Retinal pigment epithelial cell (primary cell): ENCODE measurements around the gene ZNF236.
"Not testable (repeated sequence)": the region's sequence is repeated elsewhere in the genome, so short reads cannot be mapped to it uniquely, and the experiment has no call there.

ENCODE experiments used
- DNase-seq: peaks from one replicate; pipeline ENCODE4 v3.0.0-alpha.2; 2010; ENCODE audit warnings: low read depth
- H3K4me3 ChIP-seq: 2 replicates; pipeline ENCODE4 v1.5.1; 2011; ENCODE audit warnings: mild to moderate bottlenecking, low read length, control low read depth, moderate library complexity
- TF ChIP-seq, protein P1 (sequence below): conservative IDR thresholded peaks from 2 replicates; pipeline ENCODE4 v1.5.1; 2011; ENCODE audit warnings: low read depth, low read length, control low read depth, inconsistent platforms

ZNF236 gene

DNA sequence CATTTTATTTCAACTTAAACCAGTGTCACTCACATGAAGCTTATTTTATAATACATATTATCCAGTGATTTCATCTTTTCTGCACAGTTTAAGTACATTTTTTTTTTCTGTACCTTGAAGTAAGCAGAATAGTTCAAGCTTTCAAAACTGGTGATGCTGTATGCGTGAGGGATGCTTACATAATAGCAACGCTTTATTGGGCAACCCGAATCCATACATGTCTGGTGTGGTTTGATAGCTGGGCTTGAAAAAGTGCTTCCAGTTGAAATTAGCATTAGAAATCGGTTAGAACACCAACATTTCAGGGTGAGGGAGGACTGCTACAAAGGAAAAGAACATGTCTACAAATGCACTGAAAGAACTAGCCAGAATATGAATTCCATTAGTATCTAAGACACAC is 192.8 kb downstream of the ZNF236 start:
- DNase-seq: no peak
- H3K4me3 ChIP-seq: no peak overlapping the region
- TF ChIP-seq, protein P1, sequence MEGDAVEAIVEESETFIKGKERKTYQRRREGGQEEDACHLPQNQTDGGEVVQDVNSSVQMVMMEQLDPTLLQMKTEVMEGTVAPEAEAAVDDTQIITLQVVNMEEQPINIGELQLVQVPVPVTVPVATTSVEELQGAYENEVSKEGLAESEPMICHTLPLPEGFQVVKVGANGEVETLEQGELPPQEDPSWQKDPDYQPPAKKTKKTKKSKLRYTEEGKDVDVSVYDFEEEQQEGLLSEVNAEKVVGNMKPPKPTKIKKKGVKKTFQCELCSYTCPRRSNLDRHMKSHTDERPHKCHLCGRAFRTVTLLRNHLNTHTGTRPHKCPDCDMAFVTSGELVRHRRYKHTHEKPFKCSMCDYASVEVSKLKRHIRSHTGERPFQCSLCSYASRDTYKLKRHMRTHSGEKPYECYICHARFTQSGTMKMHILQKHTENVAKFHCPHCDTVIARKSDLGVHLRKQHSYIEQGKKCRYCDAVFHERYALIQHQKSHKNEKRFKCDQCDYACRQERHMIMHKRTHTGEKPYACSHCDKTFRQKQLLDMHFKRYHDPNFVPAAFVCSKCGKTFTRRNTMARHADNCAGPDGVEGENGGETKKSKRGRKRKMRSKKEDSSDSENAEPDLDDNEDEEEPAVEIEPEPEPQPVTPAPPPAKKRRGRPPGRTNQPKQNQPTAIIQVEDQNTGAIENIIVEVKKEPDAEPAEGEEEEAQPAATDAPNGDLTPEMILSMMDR: no peak

DNA sequence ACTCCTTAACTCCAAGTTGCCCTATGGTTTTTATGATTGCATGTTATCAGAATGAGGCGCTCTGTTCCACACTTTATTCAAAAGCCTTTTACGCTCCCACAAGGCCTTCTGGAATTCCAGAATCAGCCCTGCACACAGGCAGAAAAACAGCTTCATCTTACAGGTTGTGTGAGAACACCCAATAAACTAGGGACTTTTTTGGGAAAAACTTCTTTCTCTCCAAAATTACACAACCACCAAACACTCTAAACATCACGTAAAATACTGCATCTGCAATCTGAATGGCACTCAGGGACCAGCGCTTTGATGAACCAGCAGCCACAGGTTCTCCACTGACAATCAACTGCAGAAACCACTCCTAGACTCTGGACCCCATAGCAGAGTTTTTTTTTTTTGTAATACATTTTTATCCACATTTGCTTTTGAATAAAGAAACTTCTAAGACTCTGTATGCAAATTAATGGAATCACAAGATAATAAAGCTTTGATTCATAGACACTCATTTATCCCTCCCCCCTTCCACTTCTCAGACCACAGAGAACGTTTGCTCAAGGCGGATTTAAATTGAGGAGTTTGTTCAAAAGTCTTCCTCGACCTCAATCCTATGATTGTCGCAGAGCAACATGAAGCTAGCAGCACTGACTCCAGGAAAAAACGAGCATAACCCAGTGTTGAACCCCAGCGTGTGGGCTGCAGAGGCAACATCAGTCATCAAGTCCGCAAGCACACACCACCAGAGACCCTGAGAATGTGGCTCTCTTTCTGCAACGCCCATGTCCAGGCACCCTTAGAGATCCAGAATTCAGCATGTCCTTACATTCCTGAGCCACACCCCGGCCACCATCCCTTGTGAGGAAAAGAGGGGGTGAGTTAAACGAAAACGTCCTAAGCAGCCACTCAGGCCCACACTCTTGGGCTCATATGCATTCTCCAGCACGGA is 193.7 kb downstream of the ZNF236 start:
- DNase-seq: no peak
- H3K4me3 ChIP-seq: no peak overlapping the region
- TF ChIP-seq, protein P1: no peak

DNA sequence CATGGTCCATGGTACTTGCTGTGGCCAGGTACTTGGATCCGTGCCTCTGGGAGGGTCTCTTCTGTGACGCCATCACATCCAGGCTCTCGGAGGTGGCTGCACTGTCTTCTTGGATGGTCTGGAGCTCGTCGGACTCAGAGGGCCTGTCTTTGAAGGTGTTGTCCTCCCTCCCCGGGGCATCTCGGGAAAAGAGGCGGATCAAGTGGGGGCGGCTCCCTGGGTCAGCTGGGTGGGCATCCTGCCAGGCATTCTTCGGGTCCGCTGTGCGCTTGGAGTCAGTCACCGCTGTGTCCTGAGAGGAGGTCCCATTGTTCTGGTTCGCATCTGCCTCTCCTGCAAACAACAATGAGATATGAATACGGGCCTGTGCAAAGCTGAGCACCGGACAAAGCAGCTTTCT is 194.6 kb downstream of the ZNF236 start:
- no peak for DNase-seq
- no peak overlapping the region for H3K4me3 ChIP-seq
- TF ChIP-seq, protein P1: no peak

DNA sequence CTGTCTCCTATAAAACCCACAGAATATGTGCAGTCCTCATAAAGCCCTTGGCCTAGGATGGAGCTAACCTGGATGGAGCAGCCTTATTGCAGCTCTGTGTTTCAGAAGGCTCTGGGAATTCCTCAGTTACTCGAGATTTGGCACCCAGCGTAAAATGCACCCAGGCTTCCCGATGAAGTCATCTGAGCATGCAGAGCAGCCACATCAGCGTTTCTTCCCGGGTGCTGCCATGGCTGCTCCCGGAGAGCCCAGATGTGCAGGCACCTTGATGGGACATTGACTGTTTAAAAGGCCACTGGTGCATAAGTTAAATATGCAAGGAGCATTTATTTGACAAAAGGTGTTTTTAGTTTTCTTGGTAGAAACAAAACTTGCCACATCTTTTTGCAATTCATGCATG is 195.0 kb downstream of the ZNF236 start:
- no peak for DNase-seq
- TF ChIP-seq, protein P1: no peak
- H3K4me3 ChIP-seq: no peak overlapping the region

DNA sequence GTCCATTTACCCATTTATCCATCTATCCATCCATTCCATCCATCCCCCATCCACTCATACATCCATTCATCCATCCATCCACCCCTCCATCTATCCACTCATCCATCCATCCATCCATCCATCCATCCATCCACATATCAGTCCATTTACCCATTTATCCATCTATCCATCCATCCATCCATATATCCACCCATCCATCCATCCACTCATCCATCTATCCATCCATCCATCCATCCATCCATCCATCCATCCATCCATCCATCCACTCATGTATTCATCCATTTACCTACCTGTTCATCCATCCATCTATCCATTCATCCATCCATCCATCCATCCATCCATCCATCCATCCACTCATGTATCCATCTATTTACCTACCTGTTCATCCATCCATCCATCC is 196.3 kb downstream of the ZNF236 start:
- not testable (repeated sequence) for DNase-seq, H3K4me3 ChIP-seq

DNA sequence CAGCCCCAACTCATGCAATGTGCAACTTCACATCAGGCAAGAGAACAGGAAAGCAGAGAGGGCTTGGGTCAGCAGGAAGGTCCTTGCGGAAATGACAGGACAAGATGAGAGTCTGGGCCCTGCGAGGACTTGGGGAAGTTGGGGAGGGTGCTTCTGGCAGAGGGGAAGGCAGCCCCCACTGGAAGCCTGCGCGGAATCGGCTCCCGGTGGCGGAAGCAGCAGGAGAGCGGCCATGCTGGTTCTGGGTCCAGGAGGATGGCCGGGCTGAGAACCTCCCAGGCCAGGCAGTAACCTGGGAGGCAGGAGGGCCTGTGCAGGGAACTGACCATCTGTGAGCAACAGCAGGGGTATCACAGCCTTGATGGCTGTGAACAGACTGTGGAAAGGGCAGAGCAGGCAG is 197.3 kb downstream of the ZNF236 start:
- TF ChIP-seq, protein P1: no peak
- H3K4me3 ChIP-seq: no peak overlapping the region
- no peak for DNase-seq
